Glutamatergic neuron (in vitro differentiated cells): ENCODE data around the gene FGFR1OP2. TPM values are rescaled to one million over a fixed set of nuclear protein-coding genes. Genes with fewer than 3 reads are reported as not detected.
"Not testable (repeated sequence)": the region's sequence is repeated elsewhere in the genome, so short reads cannot be mapped to it uniquely, and the experiment has no call there.

Experiments used
- DNase-seq: peaks from one replicate; pipeline ENCODE4 v3.0.0; 2022
- H3K27ac Mint-ChIP-seq: one replicate; pipeline ENCODE4 v1.8.0; 2020; ENCODE audit warnings: mild to moderate bottlenecking, mixed read lengths, inconsistent platforms; ENCODE audit not compliant: unreplicated experiment
- H3K27me3 Mint-ChIP-seq: one replicate; pipeline ENCODE4 v1.8.0; 2020; ENCODE audit warnings: mild to moderate bottlenecking, moderate library complexity, mixed read lengths, inconsistent platforms; ENCODE audit not compliant: unreplicated experiment
- H3K36me3 Mint-ChIP-seq: one replicate; pipeline ENCODE4 v1.8.0; 2020; ENCODE audit warnings: mild to moderate bottlenecking, mixed read lengths, inconsistent platforms; ENCODE audit not compliant: unreplicated experiment
- H3K4me1 Mint-ChIP-seq: one replicate; pipeline ENCODE4 v1.8.0; 2020; ENCODE audit warnings: mild to moderate bottlenecking, low read depth, mixed read lengths, inconsistent platforms; ENCODE audit not compliant: unreplicated experiment
- H3K4me3 Mint-ChIP-seq: one replicate; pipeline ENCODE4 v1.8.0; 2020; ENCODE audit warnings: mild to moderate bottlenecking, mixed read lengths, inconsistent platforms; ENCODE audit not compliant: unreplicated experiment
- H3K9me3 Mint-ChIP-seq: one replicate; pipeline ENCODE4 v1.8.0; 2020; ENCODE audit warnings: mild to moderate bottlenecking, moderate library complexity, mixed read lengths, inconsistent platforms; ENCODE audit not compliant: unreplicated experiment
- CTCF ChIP-seq: fragments of 200-600 bp; sonication (generic); IDR thresholded peaks from one replicate; pipeline ENCODE4 v1.5.0; 2021; ENCODE audit not compliant: partially characterized antibody, unreplicated experiment
- long read RNA-seq: library from polyadenylated mRNA; unstranded; transcript quantifications from one replicate; pipeline ENCODE4 v2.0.0, GENCODE V29; 2020; ENCODE audit not compliant: unreplicated experiment
- total RNA-seq: library from RNA; stranded (reverse); fragmentation: NEBNext Ultra II Directional; extraction: Animal tissue kit (Norgen Biotek cat#: 25700); gene quantifications from one replicate; pipeline ENCODE4 v1.2.1, GENCODE V29; 2021; ENCODE audit not compliant: unreplicated experiment

FGFR1OP2 gene
- total RNA-seq = 22.1 TPM
- long read RNA-seq, partial matches to known transcripts = 0 of 4 reads
- long read RNA-seq, other reads (novel, unspliced or antisense) = 0 of 4 reads

DNA sequence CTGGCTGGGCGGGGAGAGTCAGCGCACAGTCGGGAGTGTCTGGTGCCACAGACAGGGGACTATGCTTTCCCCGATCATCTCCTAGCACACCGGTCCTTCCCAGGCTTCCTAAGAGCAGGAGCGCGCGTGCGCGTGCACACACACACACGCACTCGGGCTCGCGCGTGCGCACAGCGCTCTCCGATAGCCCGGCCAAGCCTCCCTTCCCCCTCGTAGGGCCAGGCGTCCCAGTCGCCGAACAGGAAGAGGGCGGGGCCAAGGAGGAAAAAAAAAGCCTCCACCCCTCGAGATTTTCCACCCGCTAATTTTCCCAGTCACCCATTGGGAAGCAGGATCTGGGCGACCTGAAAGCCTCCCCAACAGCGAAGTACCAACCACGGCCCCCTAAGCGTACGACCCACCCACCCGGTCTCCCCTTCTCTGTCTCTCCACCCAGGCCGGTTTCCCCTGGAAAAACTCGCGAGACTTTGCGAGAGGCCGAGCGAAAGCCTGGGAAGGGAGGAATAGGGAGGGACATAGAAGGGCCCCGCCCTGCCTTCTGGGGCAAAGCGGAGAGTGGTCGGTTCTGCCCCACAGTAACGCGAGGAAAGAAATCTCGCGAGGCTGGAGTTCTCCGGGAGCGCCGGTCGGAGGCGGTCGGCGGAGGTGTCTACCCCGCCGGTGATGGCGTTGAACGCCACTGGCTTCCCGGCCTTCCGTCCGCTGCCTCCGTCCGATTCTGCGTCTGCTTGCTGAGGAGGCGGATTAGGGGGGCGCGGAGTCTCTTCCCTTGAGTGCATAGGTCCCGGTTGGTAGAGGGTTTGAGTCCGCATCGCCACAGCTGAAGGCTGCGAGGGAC, at the start of gene FGFR1OP2, which contains the start of gene INTS13:
FGFR1OP2 (plus strand) TSS at position 608 of the 838 bp plus-strand sequence. CDS start 15,689 bp downstream, outside the sequence.
INTS13 (minus strand) TSS at position 119 of the 838 bp plus-strand sequence. CDS start 1,178 bp downstream, outside the sequence.
- Mint-ChIP-seq H3K4me1 (peaks cover 10% of the 10 kb centered on the region), H3K27me3 (peaks cover 6% of the 10 kb centered on the region), H3K9me3 (peaks cover 5% of the 10 kb centered on the region), H3K36me3 (no peaks in the 10 kb centered on the region), H3K4me3 (peak within 1 kb of the TSS; percentile 89), H3K27ac (peak within 1 kb of the TSS; percentile 97)
- peak; percentile 99 for DNase-seq
- no peak for TF ChIP-seq CTCF

- TF ChIP-seq CTCF = no peak
Measured at GRCh38 chr12:26890784-26891183, 47.5 kb upstream of the FGFR1OP2 start.

DNA sequence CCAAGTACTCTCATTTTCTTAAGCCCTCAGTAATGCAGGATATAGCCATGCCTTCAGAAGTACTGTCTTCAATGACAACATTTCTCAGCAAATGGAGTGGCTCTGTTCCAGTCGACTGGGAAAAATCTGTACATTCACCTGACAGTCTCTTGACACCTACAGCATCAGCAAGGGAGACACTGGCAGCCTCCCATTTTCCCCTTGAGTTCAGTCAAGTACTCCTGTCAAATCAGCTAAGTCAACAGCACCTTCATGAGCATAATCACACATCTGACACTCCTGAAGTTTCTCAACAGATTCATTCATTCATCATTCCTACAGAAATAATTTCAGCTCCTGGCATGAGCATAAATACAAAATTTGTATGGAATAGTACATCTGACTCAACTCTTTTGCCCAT, 46.6 kb upstream of the FGFR1OP2 start:
- H3K4me3 Mint-ChIP-seq = no peak overlapping the region
- DNase-seq = no peak
- H3K9me3 Mint-ChIP-seq = no peaks in the 10 kb centered on the region
- H3K27ac Mint-ChIP-seq = no peak overlapping the region
- H3K4me1 Mint-ChIP-seq = no peaks in the 10 kb centered on the region
- H3K27me3 Mint-ChIP-seq = peaks cover 2% of the 10 kb centered on the region
- H3K36me3 Mint-ChIP-seq = no peaks in the 10 kb centered on the region
- TF ChIP-seq CTCF = no peak

More at GRCh38 chr12:26890784-26891183, 47.5 kb upstream of the FGFR1OP2 start:
- DNase-seq = no peak
- peaks cover under 1% of the 10 kb centered on the region for H3K27me3 Mint-ChIP-seq
- H3K36me3 Mint-ChIP-seq = no peaks in the 10 kb centered on the region
- no peaks in the 10 kb centered on the region for H3K4me1 Mint-ChIP-seq
- H3K27ac Mint-ChIP-seq = no peak overlapping the region
- no peaks in the 10 kb centered on the region for H3K9me3 Mint-ChIP-seq
- H3K4me3 Mint-ChIP-seq = no peak overlapping the region

DNA sequence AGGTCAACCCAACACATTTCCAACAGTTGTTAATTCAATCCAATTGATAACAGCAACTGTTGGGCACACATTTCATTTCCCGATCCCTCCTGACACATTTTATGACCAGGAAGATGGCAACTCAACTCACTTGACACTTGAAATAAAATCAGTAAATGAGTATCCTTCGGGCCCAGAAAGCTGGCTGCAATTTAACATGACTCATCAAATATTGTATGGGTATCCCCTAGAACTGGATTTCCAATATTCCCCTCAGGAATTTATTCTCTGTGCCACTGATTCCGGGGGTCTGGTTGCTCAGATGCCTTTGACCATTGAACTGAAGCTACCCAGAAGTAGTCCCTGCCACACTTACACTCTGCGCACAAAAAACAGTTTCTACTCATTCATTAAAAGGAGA, 42.6 kb upstream of the FGFR1OP2 start:
- H3K9me3 Mint-ChIP-seq = peaks cover 3% of the 10 kb centered on the region
- H3K4me1 Mint-ChIP-seq = no peaks in the 10 kb centered on the region
- H3K27ac Mint-ChIP-seq = no peak overlapping the region
- no peak for DNase-seq
- no peak overlapping the region for H3K4me3 Mint-ChIP-seq
- H3K36me3 Mint-ChIP-seq = no peaks in the 10 kb centered on the region
- no peak for TF ChIP-seq CTCF
- peaks cover 2% of the 10 kb centered on the region for H3K27me3 Mint-ChIP-seq

GRCh38 chr12:26896913-26897312, 41.4 kb upstream of the FGFR1OP2 start:
- H3K4me3 Mint-ChIP-seq = no peak overlapping the region
- no peak for DNase-seq
- H3K27me3 Mint-ChIP-seq = peaks cover 2% of the 10 kb centered on the region
- H3K27ac Mint-ChIP-seq = no peak overlapping the region
- peaks cover 5% of the 10 kb centered on the region for H3K9me3 Mint-ChIP-seq
- H3K36me3 Mint-ChIP-seq = peaks cover 5% of the 10 kb centered on the region
- TF ChIP-seq CTCF = no peak
- no peaks in the 10 kb centered on the region for H3K4me1 Mint-ChIP-seq

- H3K27me3 Mint-ChIP-seq, H3K4me3 Mint-ChIP-seq, H3K4me1 Mint-ChIP-seq, H3K27ac Mint-ChIP-seq, DNase-seq, H3K9me3 Mint-ChIP-seq: not testable (repeated sequence)
- peaks cover 19% of the 10 kb centered on the region for H3K36me3 Mint-ChIP-seq
Measured at GRCh38 chr12:26903396-26903795, 34.9 kb upstream of the FGFR1OP2 start.
